ENCODE results near the gene VAMP3. TPM values are rescaled to one million over a fixed set of nuclear protein-coding genes. Genes with fewer than 3 reads are reported as not detected.
A peak's percentile ranks its signal among the peaks of the same experiment; 100 is the strongest.

The VAMP3 gene
- total and polyA plus RNA-seq, 9 of the 15 experiments (the other 6 are each of a cell fraction or from before 2014, with no cell fraction given): 27.1 to 71.3 (median 47.5) TPM

- TF ChIP-seq UBTF (IDR thresholded peaks at IDR 0.05; ENCODE audit: borderline replicate concordance in 1 of 2, low read depth in 2 of 2, low read length in 2 of 2): peak in 1 of 2 experiments; percentile 66; a peak in 2 of 4 replicates
- TF ChIP-seq PHF21A (IDR thresholded peaks at IDR 0.05; ENCODE audit: borderline replicate concordance, low read depth): 0 out of 2 replicates have a peak, but pooled peaks have one; percentile 9
- TF ChIP-seq MAZ (CRISPR knock-in tag; conservative IDR thresholded peaks at IDR 0.05 in 1 of 2, IDR thresholded peaks at IDR 0.05 in 1 of 2): peak; percentile 59 to 91; a peak in 2 of 4 replicates
- TF ChIP-seq GMEB1 (CRISPR knock-in tag; IDR thresholded peaks at IDR 0.05): no peak
- peak; percentile 98 for TF ChIP-seq PHF20 (IDR thresholded peaks at IDR 0.05; ENCODE audit: partially characterized antibody)
- peak; percentile 88 for TF ChIP-seq POLR2G (IDR thresholded peaks at IDR 0.05; ENCODE audit: low read depth, low read length)
- TF ChIP-seq NBN (IDR thresholded peaks at IDR 0.05; ENCODE audit: low read depth): 0 out of 2 replicates have a peak, but pooled peaks have one; percentile 58
- TF ChIP-seq POLR2B (IDR thresholded peaks at IDR 0.05; ENCODE audit: low read depth, partially characterized antibody): peak; percentile 77
- peak; percentile 45 for TF ChIP-seq KDM5B (IDR thresholded peaks at IDR 0.05; ENCODE audit: insufficient replicate concordance, low read depth, low read length)
- no peak for TF ChIP-seq FOXM1 (IDR thresholded peaks at IDR 0.05; ENCODE audit: low read depth)
- TF ChIP-seq FOXM1 (CRISPR knock-in tag; IDR thresholded peaks at IDR 0.05; ENCODE audit: low read depth): 0 out of 2 replicates have a peak, but pooled peaks have one; percentile 46
- no peak for TF ChIP-seq ZNF696 (CRISPR knock-in tag; conservative IDR thresholded peaks at IDR 0.05)
- no peak for TF ChIP-seq ZSCAN32 (CRISPR knock-in tag; IDR thresholded peaks at IDR 0.05)
- no peak for TF ChIP-seq CBX2 (IDR thresholded peaks at IDR 0.05; ENCODE audit: insufficient read depth, low read length, poor library complexity, severe bottlenecking)
- TF ChIP-seq ZNF717 (CRISPR knock-in tag; IDR thresholded peaks at IDR 0.05): no peak
- TF ChIP-seq NFIC (IDR thresholded peaks at IDR 0.05): peak; percentile 47
- TF ChIP-seq MCM7 (IDR thresholded peaks at IDR 0.05): no peak
- 0 out of 2 replicates have a peak, but pooled peaks have one; percentile 30 for TF ChIP-seq ETV1 (tag; conservative IDR thresholded peaks at IDR 0.05; ENCODE audit: low read depth)
- no peak for TF ChIP-seq ZBTB5 (IDR thresholded peaks at IDR 0.05)
- 0 out of 2 replicates have a peak, but pooled peaks have one; percentile 40 for TF ChIP-seq ZBTB2 (IDR thresholded peaks at IDR 0.05)
Observed at GRCh38 chr1:7770997-7771822, at the start of gene VAMP3 (continued).
